ENCODE data around the gene EOLA2. TPM values are rescaled to one million over a fixed set of nuclear protein-coding genes. Genes with fewer than 3 reads are reported as not detected.
"Not testable (repeated sequence)": the region's sequence is repeated elsewhere in the genome, so short reads cannot be mapped to it uniquely, and the experiment has no call there.

The EOLA2 gene
- 10 to 100 TPM; 29.1 to 31.6 (median 30.6) TPM for polyA plus RNA-seq (ENCODE audit: insufficient read length in 3 of 3)

- peak; percentile 85 to 87 (median 86) for DNase-seq (ENCODE audit: low read depth in 3 of 3, low spot score in 2 of 3)
Measured at GRCh38 chrX:149938427-149938880, at the start of gene EOLA2. TSS of gene EOLA2 (minus strand) at chrX:149938491. CDS start at chrX:149933874, 4,617 bp downstream.

DNA sequence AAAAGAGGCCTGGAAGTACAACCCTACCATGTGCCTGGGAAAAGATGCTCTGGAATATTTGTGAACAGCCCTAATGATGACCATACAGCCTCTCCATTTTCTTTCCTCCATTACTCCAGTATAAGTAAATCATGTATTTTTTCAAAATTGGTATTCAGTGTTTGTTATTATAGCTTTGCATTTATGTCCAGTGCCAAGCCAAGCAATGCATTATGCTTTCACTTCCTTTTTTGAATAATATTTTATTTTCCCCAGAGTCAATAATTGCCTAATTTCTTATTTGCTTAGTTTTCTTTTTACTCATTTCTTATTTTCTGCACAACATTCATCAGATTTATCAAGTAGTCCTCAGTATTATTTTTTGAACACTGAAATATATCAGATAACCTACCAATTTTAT is 49.3 kb upstream of the EOLA2 start:
- DNase-seq (ENCODE audit: low read depth in 3 of 3, low spot score in 2 of 3) = no peak

- DNase-seq (ENCODE audit: low read depth in 3 of 3, low spot score in 2 of 3) = no peak
Measured at GRCh38 chrX:149984411-149984810, 46.1 kb upstream of the EOLA2 start.

DNA sequence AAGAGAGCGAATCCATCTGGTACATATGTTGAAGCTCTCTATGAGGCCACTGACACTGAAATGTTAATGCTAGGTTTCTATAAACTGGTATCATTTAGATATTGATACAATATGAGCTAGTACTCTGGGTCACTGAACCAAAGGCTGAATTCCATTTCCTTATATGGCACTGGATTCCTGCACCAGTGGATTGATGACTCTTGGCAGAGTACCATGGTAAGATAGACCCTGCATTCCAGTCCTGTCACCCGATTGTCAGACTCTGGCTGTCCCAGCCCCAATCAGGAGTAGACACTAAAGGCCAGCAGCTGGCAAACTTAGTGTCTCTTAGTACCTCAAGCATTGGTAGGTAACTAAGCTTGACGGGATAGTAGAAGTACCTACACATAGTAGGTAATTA is 44.0 kb upstream of the EOLA2 start:
- no peak for DNase-seq (ENCODE audit: low read depth in 3 of 3, low spot score in 2 of 3)

DNA sequence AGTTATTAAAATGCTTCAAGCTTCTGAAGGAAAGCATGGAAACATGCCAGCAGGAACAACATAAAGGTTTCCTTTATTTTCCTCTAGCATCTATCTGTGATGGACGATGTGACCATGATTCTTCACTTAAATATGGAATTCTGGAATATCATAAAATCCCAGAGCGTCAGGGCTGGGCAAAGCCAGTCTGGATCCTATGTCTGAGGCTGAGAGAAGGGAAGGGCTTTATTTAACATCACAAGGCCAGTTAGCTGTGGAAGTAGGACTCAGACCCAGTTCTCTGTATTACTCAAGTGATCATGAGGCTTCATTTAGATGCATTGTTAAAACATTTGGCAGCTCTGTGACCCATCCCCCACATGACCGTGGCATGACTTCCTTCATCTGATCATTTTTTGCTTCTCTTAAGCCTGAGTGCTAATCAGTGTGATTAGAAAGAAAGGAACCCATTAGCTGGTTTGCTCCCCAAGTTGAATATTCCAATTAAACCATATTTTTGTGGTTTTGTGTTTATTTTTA is 40.9 kb upstream of the EOLA2 start:
- DNase-seq (ENCODE audit: low read depth in 3 of 3, low spot score in 2 of 3) = no peak

DNA sequence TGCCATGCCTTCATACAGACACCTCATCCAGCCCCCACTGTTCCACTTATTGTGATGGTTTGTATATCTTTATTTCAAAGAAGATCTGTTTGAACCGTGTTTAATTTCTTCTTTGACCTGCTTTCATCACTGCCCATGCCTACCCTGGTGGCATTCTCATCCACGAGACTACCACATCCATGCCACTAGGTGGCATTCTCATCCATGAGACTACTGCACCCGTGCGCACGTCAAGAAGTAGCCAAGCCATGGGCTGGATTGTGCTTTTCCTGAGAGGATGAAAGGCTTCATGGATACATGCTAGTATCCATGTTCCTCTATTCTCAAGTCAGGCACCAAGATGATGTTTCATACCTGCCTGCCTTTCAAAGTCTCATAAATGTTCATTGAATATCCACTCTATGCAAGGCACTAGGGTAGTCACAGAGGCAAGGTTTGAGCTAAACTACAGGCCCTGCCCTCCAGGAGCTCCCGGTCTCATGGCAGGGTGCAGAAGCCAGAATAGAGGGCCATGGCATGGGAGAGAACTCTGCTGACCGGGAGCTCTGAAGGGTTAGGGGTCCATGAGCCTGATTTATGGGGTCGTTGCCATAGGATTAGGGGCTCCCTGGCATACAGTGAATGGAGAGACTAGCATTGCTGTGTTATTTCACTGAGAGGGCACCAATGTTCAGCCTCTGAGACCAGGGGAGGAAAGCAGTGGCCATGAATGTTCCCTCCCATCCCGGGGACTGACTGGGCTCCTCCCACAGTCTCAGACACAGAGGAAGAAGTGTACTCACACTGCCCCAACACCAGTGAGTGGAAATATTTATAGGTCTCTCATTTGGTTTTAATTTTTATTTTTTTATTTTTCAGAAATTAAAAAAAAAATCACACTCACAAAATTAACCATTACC is 24.8 kb upstream of the EOLA2 start:
- no peak for DNase-seq (ENCODE audit: low read depth in 3 of 3, low spot score in 2 of 3)

- no peak for DNase-seq (ENCODE audit: low read depth in 3 of 3, low spot score in 2 of 3)
Measured at GRCh38 chrX:149962010-149962409, 23.7 kb upstream of the EOLA2 start.

DNA sequence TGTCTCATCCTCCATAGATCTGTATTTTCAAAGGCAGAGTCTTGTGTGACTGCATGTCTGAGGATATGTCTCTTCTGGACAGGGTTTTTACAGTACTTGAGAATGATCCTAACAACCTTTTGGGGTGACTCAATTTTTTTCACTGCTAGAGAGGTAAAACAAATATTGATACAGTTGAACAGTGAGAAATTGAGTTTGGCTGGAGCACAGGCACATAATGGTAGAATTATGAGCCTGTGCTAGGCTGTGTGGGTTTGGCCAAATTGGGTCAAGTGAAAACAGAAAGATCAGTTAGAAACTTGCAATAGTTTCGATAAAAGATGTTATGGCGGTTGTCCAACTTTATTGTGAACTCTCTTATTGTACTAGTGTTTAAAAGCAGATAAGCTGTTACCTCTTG is 23.3 kb upstream of the EOLA2 start:
- no peak for DNase-seq (ENCODE audit: low read depth in 3 of 3, low spot score in 2 of 3)

DNA sequence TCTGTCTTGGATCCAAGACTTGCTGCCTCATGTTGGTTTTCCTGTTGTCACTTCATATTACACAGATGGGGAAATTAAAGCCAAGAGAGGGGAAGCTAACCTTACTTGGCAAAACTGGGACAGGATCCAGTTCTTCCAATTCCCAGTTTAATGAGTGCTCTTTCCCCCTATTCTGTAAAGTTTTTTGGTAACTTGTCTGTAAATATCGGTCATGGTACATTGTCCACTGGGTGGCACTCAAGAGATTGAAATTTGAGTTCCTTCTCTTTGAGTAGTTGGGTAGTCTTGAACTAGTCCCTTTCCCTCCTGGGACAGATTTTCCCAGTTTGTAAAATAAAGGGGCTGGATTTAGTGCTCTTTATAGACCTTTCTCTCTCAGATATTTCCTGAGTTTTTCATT is 12.4 kb upstream of the EOLA2 start:
- DNase-seq (ENCODE audit: low read depth in 3 of 3, low spot score in 2 of 3) = no peak

GRCh38 chrX:149949743-149950436 is 11.6 kb upstream of the EOLA2 start:
- no peak for DNase-seq (ENCODE audit: low read depth in 3 of 3, low spot score in 2 of 3)

GRCh38 chrX:149948016-149948415 is 9.7 kb upstream of the EOLA2 start:
- DNase-seq (ENCODE audit: low read depth in 3 of 3, low spot score in 2 of 3) = no peak

- DNase-seq (ENCODE audit: low read depth in 3 of 3, low spot score in 2 of 3) = not testable (repeated sequence)
Measured at GRCh38 chrX:149946932-149947331, 8.6 kb upstream of the EOLA2 start.

GRCh38 chrX:149945820-149946219 is 7.5 kb upstream of the EOLA2 start:
- not testable (repeated sequence) for DNase-seq (ENCODE audit: low read depth in 3 of 3, low spot score in 2 of 3)

DNA sequence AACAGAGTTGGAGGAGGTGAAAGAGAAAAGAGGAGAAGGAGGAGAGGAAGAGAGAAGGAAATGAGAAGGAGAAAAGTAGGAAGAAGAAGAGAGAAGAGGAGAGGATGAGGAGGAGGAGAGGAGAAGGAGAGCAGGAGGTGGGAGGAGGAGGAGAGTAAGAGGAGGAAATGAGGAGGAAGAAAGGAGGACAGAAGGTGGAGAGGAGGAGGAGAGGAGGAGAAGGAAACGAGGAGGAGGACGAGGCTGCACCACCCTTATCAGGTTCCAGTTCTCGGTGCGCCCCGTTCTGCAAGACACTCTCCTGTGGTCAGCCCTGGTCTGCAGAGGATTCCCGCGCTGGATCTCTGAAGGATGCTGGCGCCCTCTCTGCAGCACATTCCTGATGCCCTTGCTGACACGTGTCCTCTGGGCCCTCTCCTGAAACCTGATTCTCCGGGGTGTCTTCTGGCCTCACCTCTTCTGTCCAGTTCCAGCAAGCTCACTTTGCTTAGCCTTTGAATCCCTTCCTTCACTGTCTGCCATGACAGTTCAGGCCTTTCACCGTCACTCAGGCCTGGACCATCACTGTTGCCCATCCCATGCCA is 6.9 kb upstream of the EOLA2 start:
- not testable (repeated sequence) for DNase-seq (ENCODE audit: low read depth in 3 of 3, low spot score in 2 of 3)

DNA sequence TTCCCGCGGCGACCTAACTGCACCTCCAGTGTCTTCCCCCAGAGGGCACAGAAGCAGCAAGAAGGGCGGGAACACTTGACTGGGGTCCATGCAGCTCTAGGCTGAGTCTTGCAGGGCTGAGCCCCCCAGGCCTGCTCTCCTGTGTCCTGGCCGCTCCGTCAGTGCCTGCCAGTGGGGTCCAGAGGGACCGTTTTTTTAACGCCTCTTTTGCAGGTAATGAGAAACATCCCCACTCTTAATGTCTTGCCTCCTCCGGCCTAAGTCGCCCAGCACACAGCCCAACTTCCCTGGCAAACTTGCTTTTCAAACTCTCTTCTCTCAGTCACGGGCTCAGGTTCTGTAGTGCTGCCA is 2.4 kb upstream of the EOLA2 start:
- not testable (repeated sequence) for DNase-seq (ENCODE audit: low read depth in 3 of 3, low spot score in 2 of 3)

GRCh38 chrX:149939905-149940673 is 1.8 kb upstream of the EOLA2 start:
- DNase-seq (ENCODE audit: low read depth in 3 of 3, low spot score in 2 of 3) = peak; percentile 76 to 86 (median 77)

DNA sequence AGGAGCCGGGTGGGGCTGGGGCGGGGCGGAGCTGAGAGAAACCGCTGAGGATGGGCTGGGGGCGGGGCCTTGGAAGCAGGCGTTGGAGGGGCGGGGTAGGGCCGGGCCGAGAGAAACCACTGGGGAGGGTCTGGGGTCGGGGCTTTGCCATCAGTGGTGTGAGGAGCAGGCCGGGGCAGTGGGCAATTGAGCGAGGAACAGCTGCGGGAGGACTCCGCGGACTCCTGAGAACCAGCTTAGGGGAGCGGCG is 1.3 kb upstream of the EOLA2 start:
- DNase-seq (ENCODE audit: low read depth in 3 of 3, low spot score in 2 of 3) = no peak

- DNase-seq (ENCODE audit: low read depth in 3 of 3, low spot score in 2 of 3) = peak; percentile 58 to 81 (median 74)
Measured at GRCh38 chrX:149938881-149939654, 777 bp upstream of the EOLA2 start.

GRCh38 chrX:149937871-149938426 is 342 bp downstream of the EOLA2 start:
- no peak for DNase-seq (ENCODE audit: low read depth in 3 of 3, low spot score in 2 of 3)

DNA sequence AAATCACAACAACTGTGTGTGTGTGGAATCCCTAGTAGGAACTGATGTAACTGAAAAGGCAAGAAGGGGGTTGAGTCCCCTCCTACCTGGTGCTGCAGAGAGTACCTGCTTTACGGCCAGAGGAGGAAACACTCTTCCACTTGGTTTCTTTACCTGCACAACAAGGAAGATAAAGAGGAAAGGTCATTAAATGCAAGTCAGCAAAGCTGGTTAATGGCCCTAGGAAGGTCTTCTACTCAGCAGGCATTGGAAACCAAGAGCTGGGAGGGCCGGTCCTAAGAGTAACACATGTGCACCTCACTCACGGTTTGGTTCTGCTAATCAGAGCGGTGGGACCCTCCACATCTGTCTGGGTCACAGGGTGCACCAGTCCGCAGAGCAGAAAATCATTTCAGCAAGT is 963 bp downstream of the EOLA2 start:
- DNase-seq (ENCODE audit: low read depth in 3 of 3, low spot score in 2 of 3) = not testable (repeated sequence)

All from right renal cortex interstitium (tissue), 3 donors.